Heart left ventricle (tissue), 13 donors: Measurements from ENCODE around the gene SLC39A5.

ENCODE experiments used
- POLR2A ChIP-seq, 2 donors: fragments of 450-650 bp; IDR thresholded peaks; one replicate each; pipeline ENCODE4 v1.6.1; 2017; ENCODE audit warnings: antibody characterized with exemption in 2 of 2, mild to moderate bottlenecking in 2 of 2, moderate library complexity in 2 of 2
- TF ChIP-seq, protein P1 (sequence below), 12 donors: fragments of 200-600 bp; sonication (generic) in 4 of 12; IDR thresholded peaks; one replicate each; pipeline versions ENCODE4 v1.5.0 to v1.8.0; 2018 to 2022; ENCODE audit warnings: antibody characterized with exemption in 12 of 12, mild to moderate bottlenecking in 5 of 12
- donor health status: ischemic (EF 13 %, LVEDD 7.1; RV severe dilation, severe dysfunction).
- donor health status: DM: no; HTN: yes; CAD: no.
- donor health status: DM: no; HTN: no; CAD: no.
- donor health status: ischemic (EF 25% LVEDD 6.9; RV normal size, moderate dysfunction).
- donor health status: ischemic (EF 25% LVEDD 5.7; RV mildly dilated, moderate dysfunction).
- donor health status: ischemic (EF 35%, LVEDD 5.7; RV mildly dilated, moderate dysfunction).
- donor health status: nonischemic (EF 11% LVEDD 7.7; RV severe dilation, severe dysfunction).
- donor health status: DM: yes; HTN: yes; CAD: no.
- donor health status: PGD.
- donor health status: ischemic (EF 29% LVEDD 5.4; RV normal size, mild dysfunction).
- donor health status: nonischemic (EF 23%, LVEDD 6.1; RV moderate dilation, normal function).

GRCh38 chr12:56189099-56189917, 40.5 kb upstream of the SLC39A5 start, which contains the start of gene SMARCC2:
- TF ChIP-seq POLR2A (IDR thresholded peaks at IDR 0.05): peak in 1 of 2 donors; percentile 30
- TF ChIP-seq, protein P1, sequence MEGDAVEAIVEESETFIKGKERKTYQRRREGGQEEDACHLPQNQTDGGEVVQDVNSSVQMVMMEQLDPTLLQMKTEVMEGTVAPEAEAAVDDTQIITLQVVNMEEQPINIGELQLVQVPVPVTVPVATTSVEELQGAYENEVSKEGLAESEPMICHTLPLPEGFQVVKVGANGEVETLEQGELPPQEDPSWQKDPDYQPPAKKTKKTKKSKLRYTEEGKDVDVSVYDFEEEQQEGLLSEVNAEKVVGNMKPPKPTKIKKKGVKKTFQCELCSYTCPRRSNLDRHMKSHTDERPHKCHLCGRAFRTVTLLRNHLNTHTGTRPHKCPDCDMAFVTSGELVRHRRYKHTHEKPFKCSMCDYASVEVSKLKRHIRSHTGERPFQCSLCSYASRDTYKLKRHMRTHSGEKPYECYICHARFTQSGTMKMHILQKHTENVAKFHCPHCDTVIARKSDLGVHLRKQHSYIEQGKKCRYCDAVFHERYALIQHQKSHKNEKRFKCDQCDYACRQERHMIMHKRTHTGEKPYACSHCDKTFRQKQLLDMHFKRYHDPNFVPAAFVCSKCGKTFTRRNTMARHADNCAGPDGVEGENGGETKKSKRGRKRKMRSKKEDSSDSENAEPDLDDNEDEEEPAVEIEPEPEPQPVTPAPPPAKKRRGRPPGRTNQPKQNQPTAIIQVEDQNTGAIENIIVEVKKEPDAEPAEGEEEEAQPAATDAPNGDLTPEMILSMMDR (IDR thresholded peaks at IDR 0.05): peak; percentile 61 to 87 (median 72)
